ENCODE measurements around the gene ARID5B.
"Not testable (repeated sequence)": the region's sequence is repeated elsewhere in the genome, so short reads cannot be mapped to it uniquely, and the experiment has no call there.

Gene ARID5B

GRCh38 chr10:62019685-62020359, 118.3 kb downstream of the ARID5B start:
- Histone ChIP-seq H3K4me3 (ENCODE audit: low read length) (no peak overlapping the region), H3K4me1 (ENCODE audit: control insufficient read depth, insufficient read depth, low read length) (peaks cover 74% of the 10 kb centered on the region), H3K9me3 (ENCODE audit: control insufficient read depth, low read length) (no peaks in the 10 kb centered on the region), H3K9ac (ENCODE audit: low read length) (no peak overlapping the region), H3K27me3 (ENCODE audit: control insufficient read depth, insufficient read depth, low read length) (no peaks in the 10 kb centered on the region), H3K36me3 (ENCODE audit: control insufficient read depth, insufficient read depth, low read length) (no peaks in the 10 kb centered on the region)

GRCh38 chr10:62021128-62021665, 119.7 kb downstream of the ARID5B start:
- H3K4me1 ChIP-seq (ENCODE audit: control insufficient read depth, insufficient read depth, low read length), result peaks cover 81% of the 10 kb centered on the region
- H3K36me3 ChIP-seq (ENCODE audit: control insufficient read depth, insufficient read depth, low read length), result no peaks in the 10 kb centered on the region
- H3K9me3 ChIP-seq (ENCODE audit: control insufficient read depth, low read length), result no peaks in the 10 kb centered on the region

GRCh38 chr10:62021978-62022802, 120.7 kb downstream of the ARID5B start:
- no peaks in the 10 kb centered on the region for H3K9me3 ChIP-seq (ENCODE audit: control insufficient read depth, low read length)
- no peak overlapping the region for H3K9ac ChIP-seq (ENCODE audit: low read length)
- H3K36me3 ChIP-seq (ENCODE audit: control insufficient read depth, insufficient read depth, low read length), result no peaks in the 10 kb centered on the region
- H3K4me3 ChIP-seq (ENCODE audit: low read length), result no peak overlapping the region
- H3K4me1 ChIP-seq (ENCODE audit: control insufficient read depth, insufficient read depth, low read length), result peaks cover 71% of the 10 kb centered on the region
- H3K27me3 ChIP-seq (ENCODE audit: control insufficient read depth, insufficient read depth, low read length), result no peaks in the 10 kb centered on the region

More at GRCh38 chr10:62021128-62021665, 119.7 kb downstream of the ARID5B start:
- Histone ChIP-seq H3K4me3 (ENCODE audit: low read length) (no peak overlapping the region), H3K27me3 (ENCODE audit: control insufficient read depth, insufficient read depth, low read length) (no peaks in the 10 kb centered on the region), H3K9ac (ENCODE audit: low read length) (no peak overlapping the region)

GRCh38 chr10:62022830-62023229, 121.3 kb downstream of the ARID5B start:
- Histone ChIP-seq H3K36me3 (ENCODE audit: control insufficient read depth, insufficient read depth, low read length) (no peaks in the 10 kb centered on the region), H3K27me3 (ENCODE audit: control insufficient read depth, insufficient read depth, low read length) (no peaks in the 10 kb centered on the region), H3K4me1 (ENCODE audit: control insufficient read depth, insufficient read depth, low read length) (peaks cover 66% of the 10 kb centered on the region), H3K9ac (ENCODE audit: low read length) (no peak overlapping the region), H3K9me3 (ENCODE audit: control insufficient read depth, low read length) (no peaks in the 10 kb centered on the region), H3K4me3 (ENCODE audit: low read length) (no peak overlapping the region)

- Histone ChIP-seq H3K9ac (ENCODE audit: low read length) (no peak overlapping the region), H3K9me3 (ENCODE audit: control insufficient read depth, low read length) (no peaks in the 10 kb centered on the region), H3K27me3 (ENCODE audit: control insufficient read depth, insufficient read depth, low read length) (no peaks in the 10 kb centered on the region), H3K4me1 (ENCODE audit: control insufficient read depth, insufficient read depth, low read length) (peaks cover 61% of the 10 kb centered on the region), H3K4me3 (ENCODE audit: low read length) (no peak overlapping the region), H3K36me3 (ENCODE audit: control insufficient read depth, insufficient read depth, low read length) (no peaks in the 10 kb centered on the region)
These were observed 121.8 kb downstream of the ARID5B start for GRCh38 chr10:62023329-62023728.

- no peaks in the 10 kb centered on the region for H3K9me3 ChIP-seq (ENCODE audit: control insufficient read depth, low read length)
- H3K4me3 ChIP-seq (ENCODE audit: low read length), result no peak overlapping the region
- no peaks in the 10 kb centered on the region for H3K36me3 ChIP-seq (ENCODE audit: control insufficient read depth, insufficient read depth, low read length)
- H3K27me3 ChIP-seq (ENCODE audit: control insufficient read depth, insufficient read depth, low read length), result no peaks in the 10 kb centered on the region
- H3K9ac ChIP-seq (ENCODE audit: low read length), result no peak overlapping the region
- H3K4me1 ChIP-seq (ENCODE audit: control insufficient read depth, insufficient read depth, low read length), result peaks cover 53% of the 10 kb centered on the region
These were observed 122.7 kb downstream of the ARID5B start for GRCh38 chr10:62024026-62024701.

- H3K9me3 ChIP-seq (ENCODE audit: control insufficient read depth, low read length), result no peaks in the 10 kb centered on the region
- H3K9ac ChIP-seq (ENCODE audit: low read length), result no peak overlapping the region
- no peaks in the 10 kb centered on the region for H3K27me3 ChIP-seq (ENCODE audit: control insufficient read depth, insufficient read depth, low read length)
- H3K4me1 ChIP-seq (ENCODE audit: control insufficient read depth, insufficient read depth, low read length), result peaks cover 42% of the 10 kb centered on the region
- H3K36me3 ChIP-seq (ENCODE audit: control insufficient read depth, insufficient read depth, low read length), result no peaks in the 10 kb centered on the region
- no peak overlapping the region for H3K4me3 ChIP-seq (ENCODE audit: low read length)
These were observed 123.8 kb downstream of the ARID5B start for GRCh38 chr10:62025134-62025794.

GRCh38 chr10:62025901-62026879, 124.7 kb downstream of the ARID5B start:
- Histone ChIP-seq H3K4me3 (ENCODE audit: low read length) (no peak overlapping the region), H3K9ac (ENCODE audit: low read length) (no peak overlapping the region), H3K4me1 (ENCODE audit: control insufficient read depth, insufficient read depth, low read length) (peaks cover 37% of the 10 kb centered on the region), H3K36me3 (ENCODE audit: control insufficient read depth, insufficient read depth, low read length) (no peaks in the 10 kb centered on the region), H3K27me3 (ENCODE audit: control insufficient read depth, insufficient read depth, low read length) (no peaks in the 10 kb centered on the region), H3K9me3 (ENCODE audit: control insufficient read depth, low read length) (no peaks in the 10 kb centered on the region)

GRCh38 chr10:62027841-62028501, 126.5 kb downstream of the ARID5B start:
- H3K9ac ChIP-seq (ENCODE audit: low read length), result no peak overlapping the region
- no peaks in the 10 kb centered on the region for H3K9me3 ChIP-seq (ENCODE audit: control insufficient read depth, low read length)
- no peaks in the 10 kb centered on the region for H3K27me3 ChIP-seq (ENCODE audit: control insufficient read depth, insufficient read depth, low read length)
- peaks cover 24% of the 10 kb centered on the region for H3K4me1 ChIP-seq (ENCODE audit: control insufficient read depth, insufficient read depth, low read length)
- no peaks in the 10 kb centered on the region for H3K36me3 ChIP-seq (ENCODE audit: control insufficient read depth, insufficient read depth, low read length)
- H3K4me3 ChIP-seq (ENCODE audit: low read length), result no peak overlapping the region

GRCh38 chr10:62028502-62028842, 127.0 kb downstream of the ARID5B start:
- H3K36me3 ChIP-seq (ENCODE audit: control insufficient read depth, insufficient read depth, low read length); H3K9ac ChIP-seq (ENCODE audit: low read length); H3K9me3 ChIP-seq (ENCODE audit: control insufficient read depth, low read length); H3K4me3 ChIP-seq (ENCODE audit: low read length); H3K27me3 ChIP-seq (ENCODE audit: control insufficient read depth, insufficient read depth, low read length): not testable (repeated sequence)
- peaks cover 19% of the 10 kb centered on the region for H3K4me1 ChIP-seq (ENCODE audit: control insufficient read depth, insufficient read depth, low read length)

Data from mucosa of stomach (tissue), 1 donor.